HG03175 (cell line): Measurements from ENCODE around the gene ENPP7.
"Not testable (repeated sequence)": the region's sequence is repeated elsewhere in the genome, so short reads cannot be mapped to it uniquely, and the experiment has no call there.

ENCODE experiments used
- ATAC-seq: cut with Tn5 transposase; IDR thresholded peaks from one replicate; pipeline ENCODE4 v1.9.1; 2021; ENCODE audit warnings: mild to moderate bottlenecking, moderate library complexity; ENCODE audit not compliant: unreplicated experiment

Gene ENPP7

GRCh38 chr17:79748295-79749099 lies 17.8 kb downstream of the ENPP7 start:
- no peak for ATAC-seq

GRCh38 chr17:79749156-79749815 lies 18.5 kb downstream of the ENPP7 start:
- ATAC-seq: no peak

GRCh38 chr17:79749958-79750357 lies 19.2 kb downstream of the ENPP7 start:
- no peak for ATAC-seq

GRCh38 chr17:79750650-79751545 lies 20.2 kb downstream of the ENPP7 start:
- no peak for ATAC-seq

GRCh38 chr17:79752175-79752574 lies 21.4 kb downstream of the ENPP7 start:
- ATAC-seq: no peak

GRCh38 chr17:79754370-79754769 lies 23.6 kb downstream of the ENPP7 start:
- ATAC-seq: no peak

GRCh38 chr17:79754903-79755302 lies 24.2 kb downstream of the ENPP7 start:
- ATAC-seq: not testable (repeated sequence)

GRCh38 chr17:79755591-79755990 lies 24.8 kb downstream of the ENPP7 start:
- ATAC-seq: no peak

GRCh38 chr17:79757140-79757745 lies 26.5 kb downstream of the ENPP7 start:
- no peak for ATAC-seq

- no peak for ATAC-seq
Measured at GRCh38 chr17:79758271-79758670, 27.5 kb downstream of the ENPP7 start.

GRCh38 chr17:79760197-79760906 lies 29.6 kb downstream of the ENPP7 start:
- no peak for ATAC-seq

GRCh38 chr17:79761894-79762589 lies 31.3 kb downstream of the ENPP7 start:
- ATAC-seq: no peak

GRCh38 chr17:79765708-79766107 lies 35.0 kb downstream of the ENPP7 start:
- ATAC-seq: no peak

- ATAC-seq: no peak
Measured at GRCh38 chr17:79769570-79770506, 39.1 kb downstream of the ENPP7 start.

GRCh38 chr17:79771276-79771675 lies 40.5 kb downstream of the ENPP7 start:
- no peak for ATAC-seq

GRCh38 chr17:79772726-79773125 lies 42.0 kb downstream of the ENPP7 start:
- ATAC-seq: not testable (repeated sequence)

GRCh38 chr17:79774561-79774975 lies 43.8 kb downstream of the ENPP7 start:
- ATAC-seq: no peak

GRCh38 chr17:79775632-79776031 lies 44.9 kb downstream of the ENPP7 start:
- no peak for ATAC-seq
